DOHH2 (cell line): ENCODE data around the gene WDR33.

Experiments
- H3F3A ChIP-seq: fragments of 200-600 bp; sonication (generic), shearing (Covaris generic); 2 replicates; pipeline ENCODE4 v1.6.0; 2016; ENCODE audit warnings: antibody characterized with exemption, mild to moderate bottlenecking; ENCODE audit not compliant: control insufficient read depth, insufficient read depth
- H3K27ac ChIP-seq: fragments of 200-600 bp; sonication (generic); 2 replicates; pipeline ENCODE4 v1.5.1; 2014; ENCODE audit warnings: low read depth, mild to moderate bottlenecking, low read length, moderate library complexity
- H3K27me3 ChIP-seq: fragments of 200-600 bp; sonication (generic); 2 replicates; pipeline ENCODE4 v1.6.1; 2014; ENCODE audit warnings: mild to moderate bottlenecking, low read length, mixed read lengths; ENCODE audit not compliant: control insufficient read depth
- H3K36me3 ChIP-seq: fragments of 200-600 bp; sonication (generic); 2 replicates; pipeline ENCODE4 v1.6.1; 2014; ENCODE audit warnings: mild to moderate bottlenecking, low read length, moderate library complexity, mixed read lengths; ENCODE audit not compliant: control insufficient read depth
- H3K4me1 ChIP-seq: fragments of 200-600 bp; sonication (generic); 2 replicates; pipeline ENCODE4 v1.6.1; 2014; ENCODE audit warnings: mild to moderate bottlenecking, low read length, mixed read lengths; ENCODE audit not compliant: control insufficient read depth
- H3K4me2 ChIP-seq: fragments of 200-600 bp; sonication (generic); 2 replicates; pipeline ENCODE4 v1.6.0; 2014; ENCODE audit warnings: mild to moderate bottlenecking, low read length, moderate library complexity
- H3K4me3 ChIP-seq: fragments of 200-600 bp; sonication (generic); 2 replicates; pipeline ENCODE4 v1.5.1; 2014; ENCODE audit warnings: mild to moderate bottlenecking, low read length, mixed read lengths
- H3K79me2 ChIP-seq: fragments of 200-600 bp; sonication (generic); 2 replicates; pipeline ENCODE4 v1.6.1; 2014; ENCODE audit warnings: mild to moderate bottlenecking, low read length, mixed read lengths; ENCODE audit not compliant: control insufficient read depth
- H3K9me2 ChIP-seq: fragments of 200-600 bp; sonication (generic); replicated peaks from 2 replicates; pipeline ENCODE4 v1.6.1; 2014; ENCODE audit warnings: mild to moderate bottlenecking, low read length, mixed read lengths; ENCODE audit not compliant: control insufficient read depth
- H3K9me3 ChIP-seq: fragments of 200-600 bp; sonication (generic); 2 replicates; pipeline ENCODE4 v1.6.1; 2014; ENCODE audit warnings: antibody characterized with exemption, low read length, mixed read lengths; ENCODE audit not compliant: control insufficient read depth, insufficient read depth
- H4K20me1 ChIP-seq: fragments of 200-600 bp; sonication (generic); 2 replicates; pipeline ENCODE4 v1.6.0; 2014; ENCODE audit warnings: low read depth, mild to moderate bottlenecking, antibody characterized with exemption, low read length, moderate library complexity; ENCODE audit not compliant: control insufficient read depth, insufficient read depth
- CTCF ChIP-seq: fragments of 200-600 bp; sonication (generic); IDR thresholded peaks from one replicate; pipeline ENCODE4 v1.5.1; 2014; ENCODE audit warnings: antibody characterized with exemption, mild to moderate bottlenecking, low read depth, low read length; ENCODE audit not compliant: poor library complexity, severe bottlenecking
- EZH2phosphoT487 ChIP-seq: fragments of 200-600 bp; sonication (generic); IDR thresholded peaks from 2 replicates; pipeline ENCODE4 v1.6.1; 2017; ENCODE audit warnings: borderline replicate concordance, mild to moderate bottlenecking, antibody characterized with exemption, low read length, moderate library complexity, mixed read lengths

Gene WDR33

GRCh38 chr2:127733816-127734537 lies 77.0 kb downstream of the WDR33 start:
- Histone ChIP-seq H3F3A (peaks cover 15% of the 10 kb centered on the region), H3K4me2 (no peak overlapping the region), H3K4me1 (no peaks in the 10 kb centered on the region), H3K27me3 (no peaks in the 10 kb centered on the region), H3K27ac (no peak overlapping the region), H3K9me2 (no peaks in the 10 kb centered on the region), H3K79me2 (no peaks in the 10 kb centered on the region), H4K20me1 (no peaks in the 10 kb centered on the region), H3K36me3 (peaks cover 39% of the 10 kb centered on the region), H3K4me3 (no peak overlapping the region), H3K9me3 (no peaks in the 10 kb centered on the region)
- TF ChIP-seq CTCF: no peak
- TF ChIP-seq EZH2phosphoT487: no peak

GRCh38 chr2:127733113-127733815 lies 77.7 kb downstream of the WDR33 start:
- Histone ChIP-seq H3F3A (peaks cover 18% of the 10 kb centered on the region), H3K36me3 (peaks cover 38% of the 10 kb centered on the region), H3K27ac (no peak overlapping the region), H3K9me2 (no peaks in the 10 kb centered on the region), H3K4me3 (no peak overlapping the region), H3K4me1 (no peaks in the 10 kb centered on the region), H4K20me1 (no peaks in the 10 kb centered on the region), H3K79me2 (no peaks in the 10 kb centered on the region), H3K9me3 (no peaks in the 10 kb centered on the region), H3K4me2 (no peak overlapping the region), H3K27me3 (no peaks in the 10 kb centered on the region)
- TF ChIP-seq EZH2phosphoT487 (no peak), CTCF (no peak)

GRCh38 chr2:127726158-127726880 lies 84.7 kb downstream of the WDR33 start:
- H3K4me2 ChIP-seq: no peak overlapping the region
- H3K27ac ChIP-seq: no peak overlapping the region
- no peaks in the 10 kb centered on the region for H3K9me3 ChIP-seq
- H3F3A ChIP-seq: peaks cover 8% of the 10 kb centered on the region; the same call in 1 of the 2 replicates
- TF ChIP-seq CTCF (no peak), EZH2phosphoT487 (no peak)
- no peaks in the 10 kb centered on the region for H4K20me1 ChIP-seq
- peaks cover 61% of the 10 kb centered on the region for H3K36me3 ChIP-seq
- H3K27me3 ChIP-seq: no peaks in the 10 kb centered on the region
- no peaks in the 10 kb centered on the region for H3K9me2 ChIP-seq
- no peaks in the 10 kb centered on the region for H3K79me2 ChIP-seq
- no peaks in the 10 kb centered on the region for H3K4me1 ChIP-seq
- no peak overlapping the region for H3K4me3 ChIP-seq
